IMR-90 (cell line): ENCODE results near the gene NTRK2. TPM values are rescaled to one million over a fixed set of nuclear protein-coding genes. Genes with fewer than 3 reads are reported as not detected.

Experiments used
- ATAC-seq: fragments of 200-7000 bp; cut with Tn5 transposase; 2 replicates; pipeline ENCODE4 v1.9.1; 2020; ENCODE audit warnings: low read depth, mild to moderate bottlenecking, moderate library complexity
- BruUV-seq: library from RNA; stranded (reverse); fragments of 400-500 nt; replicated peaks from 2 replicates; lab custom pipeline; 2021; lab: Mats Ljungman, UMichigan
- CTCF ChIA-PET: fragments of 300-600 bp; formaldehyde crosslinking; extraction: SDS; loops from one replicate; lab custom pipeline; 2021; ENCODE audit warnings: antibody characterized with exemption; lab: Yijun Ruan, JAX
- POLR2A ChIA-PET: fragments of 300-600 bp; sonication (Branson Sonifier 250); formaldehyde crosslinking; loops from one replicate; lab custom pipeline; 2022; ENCODE audit warnings: antibody characterized with exemption; ENCODE audit not compliant: unreplicated experiment; lab: Charles Lee
- DNase-seq: peaks from one replicate; pipeline ENCODE4 v3.0.0; 2013
- H2AFZ ChIP-seq: replicated peaks from 2 replicates; pipeline ENCODE3; 2013; ENCODE audit warnings: low read length, mild to moderate bottlenecking; ENCODE audit not compliant: poor library complexity
- H2AK5ac ChIP-seq: 2 replicates; pipeline ENCODE4 v1.6.1; 2013; ENCODE audit warnings: low read depth, low read length, inconsistent platforms
- H2AK9ac ChIP-seq: replicated peaks from 2 replicates; pipeline ENCODE3; 2013; ENCODE audit warnings: mild to moderate bottlenecking, low read depth, low read length, moderate library complexity; ENCODE audit not compliant: poor library complexity
- H2BK120ac ChIP-seq: 2 replicates; pipeline ENCODE4 v1.6.1; 2013; ENCODE audit warnings: low read depth, low read length, inconsistent platforms
- H2BK15ac ChIP-seq: 3 replicates; pipeline ENCODE4 v1.6.1; 2013; ENCODE audit warnings: low read depth, low read length, inconsistent platforms
- H2BK20ac ChIP-seq: 2 replicates; pipeline ENCODE4 v1.6.1; 2013; ENCODE audit warnings: low read depth, mild to moderate bottlenecking, inconsistent platforms, low read length, moderate library complexity
- H2BK5ac ChIP-seq: 2 replicates; pipeline ENCODE4 v1.6.1; 2013; ENCODE audit warnings: mild to moderate bottlenecking, low read depth, low read length, inconsistent platforms; ENCODE audit not compliant: poor library complexity, severe bottlenecking
- H3K14ac ChIP-seq: replicated peaks from 2 replicates; pipeline ENCODE4 v1.6.1; 2013; ENCODE audit warnings: low read depth, low read length, inconsistent platforms
- H3K18ac ChIP-seq: 2 replicates; pipeline ENCODE4 v1.6.1; 2013; ENCODE audit warnings: low read depth, low read length, control low read depth
- H3K23ac ChIP-seq: 2 replicates; pipeline ENCODE4 v1.6.1; 2013; ENCODE audit warnings: low read depth, low read length, inconsistent platforms
- H3K27ac ChIP-seq: 2 replicates; pipeline ENCODE4 v1.5.1; 2013; ENCODE audit warnings: mild to moderate bottlenecking, control low read depth, low read length; ENCODE audit not compliant: insufficient read depth
- H3K27me3 ChIP-seq: 2 replicates; pipeline ENCODE4 v1.6.1; 2013; ENCODE audit warnings: low read length; ENCODE audit not compliant: control insufficient read depth, insufficient read depth
- H3K36me3 ChIP-seq: 2 replicates; pipeline ENCODE4 v1.6.1; 2013; ENCODE audit warnings: low read length, mixed read lengths; ENCODE audit not compliant: control insufficient read depth, insufficient read depth
- H3K4ac ChIP-seq: 2 replicates; pipeline ENCODE4 v1.6.1; 2013; ENCODE audit warnings: low read depth, low read length, inconsistent platforms
- H3K4me1 ChIP-seq: 2 replicates; pipeline ENCODE4 v1.6.1; 2013; ENCODE audit warnings: low read length, mixed read lengths; ENCODE audit not compliant: control insufficient read depth, insufficient read depth
- H3K4me2 ChIP-seq: 2 replicates; pipeline ENCODE4 v1.6.1; 2013; ENCODE audit warnings: low read depth, mild to moderate bottlenecking, control low read depth, low read length, moderate library complexity
- H3K4me3 ChIP-seq: 2 replicates; pipeline ENCODE4 v1.5.1; 2013; ENCODE audit warnings: low read depth, mild to moderate bottlenecking, control low read depth, low read length, moderate library complexity; ENCODE audit not compliant: insufficient read depth
- H3K56ac ChIP-seq: 2 replicates; pipeline ENCODE4 v1.6.1; 2013; ENCODE audit warnings: low read length, inconsistent platforms; ENCODE audit not compliant: insufficient read depth; ENCODE audit errors: extremely low read depth
- H3K79me1 ChIP-seq, 2 experiments: 2 replicates each; pipeline ENCODE4 v1.6.1; 2013; ENCODE audit warnings: low read length in 2 of 2, inconsistent platforms in 1 of 2, low read depth in 1 of 2
- H3K9ac ChIP-seq: 2 replicates; pipeline ENCODE4 v1.6.1; 2013; ENCODE audit warnings: low read depth, low read length, control low read depth
- H3K9me1 ChIP-seq: 2 replicates; pipeline ENCODE4 v1.6.1; 2013; ENCODE audit warnings: low read length, inconsistent platforms; ENCODE audit not compliant: insufficient read depth
- H3K9me3 ChIP-seq: 2 replicates; pipeline ENCODE4 v1.6.1; 2013; ENCODE audit warnings: low read length; ENCODE audit not compliant: control insufficient read depth, insufficient read depth
- H4K20me1 ChIP-seq: 2 replicates; pipeline ENCODE4 v1.6.1; 2013; ENCODE audit warnings: low read length, inconsistent platforms; ENCODE audit not compliant: insufficient read depth
- H4K5ac ChIP-seq: 2 replicates; pipeline ENCODE4 v1.6.1; 2013; ENCODE audit warnings: mild to moderate bottlenecking, low read depth, low read length, control low read depth
- H4K8ac ChIP-seq, 2 experiments: 2 replicates each; pipeline ENCODE4 v1.6.1; 2013; ENCODE audit warnings: low read depth in 2 of 2, low read length in 2 of 2, control low read depth in 1 of 2, inconsistent platforms in 1 of 2
- H4K91ac ChIP-seq: 2 replicates; pipeline ENCODE4 v1.6.1; 2013; ENCODE audit warnings: low read depth, low read length, inconsistent platforms; ENCODE audit not compliant: insufficient read depth
- BHLHE40 ChIP-seq: fragments of 150-350 bp; IDR thresholded peaks from 2 replicates; pipeline ENCODE4 v1.6.1; 2016; ENCODE audit warnings: mild to moderate bottlenecking, low read depth, low read length
- CHD1 ChIP-seq: IDR thresholded peaks from 2 replicates; pipeline ENCODE4 v1.6.1; 2012; ENCODE audit warnings: low read depth, low read length, improper control_type of control experiment
- FOS ChIP-seq: fragments of 150-350 bp; IDR thresholded peaks from 2 replicates; pipeline ENCODE4 v1.6.1; 2016; ENCODE audit warnings: low read depth, low read length
- MAFK ChIP-seq: IDR thresholded peaks from 2 replicates; pipeline ENCODE4 v1.6.1; 2012; ENCODE audit warnings: low read depth, low read length, improper control_type of control experiment
- MAZ ChIP-seq: IDR thresholded peaks from 2 replicates; pipeline ENCODE4 v1.6.1; 2012; ENCODE audit warnings: low read depth, mild to moderate bottlenecking, low read length, improper control_type of control experiment, moderate library complexity, borderline replicate concordance
- MXI1 ChIP-seq: IDR thresholded peaks from 2 replicates; pipeline ENCODE4 v1.6.1; 2012; ENCODE audit warnings: low read depth, mild to moderate bottlenecking, low read length, moderate library complexity, borderline replicate concordance
- NFE2L2 ChIP-seq: fragments of 150-350 bp; IDR thresholded peaks from 2 replicates; pipeline ENCODE4 v1.6.1; 2016; ENCODE audit warnings: low read depth, mild to moderate bottlenecking, low read length
- POLR2A ChIP-seq: IDR thresholded peaks from 2 replicates; pipeline ENCODE4 v1.6.1; 2012; ENCODE audit warnings: mild to moderate bottlenecking, low read depth, low read length
- RCOR1 ChIP-seq: IDR thresholded peaks from 2 replicates; pipeline ENCODE4 v1.6.1; 2012; ENCODE audit warnings: mild to moderate bottlenecking, low read length, improper control_type of control experiment; ENCODE audit not compliant: insufficient replicate concordance
- RFX5 ChIP-seq: IDR thresholded peaks from 2 replicates; pipeline ENCODE4 v1.8.0; 2012; ENCODE audit warnings: low read depth, mild to moderate bottlenecking, low read length, moderate library complexity
- SMC3 ChIP-seq: fragments of 150-350 bp; IDR thresholded peaks from 2 replicates; pipeline ENCODE4 v1.6.1; 2016; ENCODE audit warnings: low read depth, mild to moderate bottlenecking, antibody characterized with exemption, low read length, moderate library complexity
- WGBS, 2 experiments: methylation state at CpG; one replicate each; pipeline versions ENCODE4 v1.1.5 to v1.1.7; 2013; ENCODE audit warnings: missing lambda C conversion rate in 2 of 2; ENCODE audit not compliant: insufficient read length in 1 of 2; ENCODE audit errors: extremely low coverage in 2 of 2; 5-methylcytosine and 5-hydroxymethylcytosine counted together
- dilution Hi-C: fragments of 300-500 bp; cut with HindIII; formaldehyde crosslinking; loops from one replicate; pipeline ENCODE4 v1.14.3; 2018; ENCODE audit warnings: low sequenced_read_pairs; ENCODE audit not compliant: unreplicated experiment
- in situ Hi-C: fragments of 300-500 bp; cut with MboI; formaldehyde crosslinking; loops from 3 replicates; pipeline ENCODE4 v1.14.3; 2019; ENCODE audit warnings: low sequenced_read_pairs, inconsistent platforms, mixed read lengths
- intact Hi-C: fragments of 100-400 bp; cut with micrococcal nuclease; formaldehyde crosslinking; loops from 2 replicates; pipeline ENCODE4 v1.10.0; 2022
- polyA plus RNA-seq, 3 experiments: library from polyadenylated mRNA; depleted of rRNA; stranded (reverse); fragments of >200 nt; gene quantifications; 2 replicates each; pipeline ENCODE4 v1.2.3, GENCODE V29; 2012; ENCODE audit warnings: low replicate concordance in 1 of 3
- total RNA-seq: library from RNA; depleted of rRNA; stranded (reverse); fragments of >200 nt; gene quantifications from 2 replicates; pipeline ENCODE4 v1.2.3, GENCODE V29; 2012
- TF ChIP-seq, protein P1 (sequence below): conservative IDR thresholded peaks from 2 replicates; pipeline ENCODE4 v1.5.1; 2012; ENCODE audit warnings: mild to moderate bottlenecking, low read depth, low read length, improper control_type of control experiment
- TF ChIP-seq, protein P2 (sequence below): fragments of 150-350 bp; IDR thresholded peaks from 2 replicates; pipeline ENCODE4 v1.6.1; 2017; ENCODE audit warnings: mild to moderate bottlenecking, antibody characterized with exemption, low read length, low read depth
- TF ChIP-seq, protein P3 (sequence below): fragments of 150-350 bp; IDR thresholded peaks from 2 replicates; pipeline ENCODE4 v1.6.1; 2016; ENCODE audit warnings: low read depth, mild to moderate bottlenecking, low read length, moderate library complexity, borderline replicate concordance

The NTRK2 gene
- total and polyA plus RNA-seq, 2 of the 4 experiments (the other 2 are of a cell fraction), result under 0.01 to 0.02 TPM

DNA sequence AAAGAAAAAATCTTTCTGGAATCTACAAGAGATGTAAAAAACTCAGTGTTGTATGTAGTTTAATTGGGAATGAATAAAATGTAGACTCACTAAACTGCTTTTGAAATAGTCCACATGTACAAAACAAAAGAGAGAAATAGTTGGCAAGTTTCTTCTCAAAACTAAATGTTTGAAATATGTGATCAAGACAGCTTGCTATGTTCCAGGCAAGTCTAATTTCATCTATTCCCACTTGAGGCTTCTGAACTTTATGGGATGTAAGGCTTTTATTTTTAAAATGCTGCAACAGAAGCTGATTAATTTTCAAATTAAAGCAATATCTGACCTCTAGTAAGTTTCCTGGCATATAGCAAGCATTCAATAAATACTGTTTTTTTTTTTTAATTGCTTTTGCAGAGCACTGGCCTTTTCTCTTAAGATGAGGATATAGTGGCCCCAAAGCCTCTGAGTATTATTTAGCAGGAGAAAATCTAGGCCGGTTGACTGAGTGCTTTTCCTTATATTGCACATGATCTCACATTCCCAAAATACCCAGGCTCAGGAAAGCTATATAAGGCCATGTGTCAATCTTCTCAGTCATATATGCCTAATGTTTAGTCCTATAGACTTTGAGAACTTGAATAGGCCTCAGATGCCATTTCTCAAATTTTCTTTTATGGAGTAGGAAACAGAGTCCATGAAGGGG, 183.2 kb downstream of the NTRK2 start:
- ChIA-PET CTCF (interaction anchor here (1.6 kb wide), 1 partner anchor 25 kb away, joined by 3 read pairs; no protein-coding TSS in a partner anchor), POLR2A (no interaction called here)
- Histone ChIP-seq H3K4me3 (no peak overlapping the region), H2AFZ (no peak overlapping the region), H2BK120ac (no peak overlapping the region), H3K36me3 (no peaks in the 10 kb centered on the region), H3K18ac (no peak overlapping the region), H3K14ac (no peak overlapping the region), H4K8ac (no peak overlapping the region), H3K9me1 (no peaks in the 10 kb centered on the region), H2AK9ac (no peak overlapping the region), H3K4me1 (no peaks in the 10 kb centered on the region), H2AK5ac (no peak overlapping the region), H3K56ac (no peak overlapping the region), H2BK5ac (no peak overlapping the region), H2BK15ac (no peak overlapping the region), H3K9ac (no peak overlapping the region), H3K23ac (no peak overlapping the region), H4K91ac (no peak overlapping the region), H3K4me2 (no peak overlapping the region), H4K5ac (no peak overlapping the region), H3K79me1 (no peaks in the 10 kb centered on the region), H2BK20ac (no peak overlapping the region), H3K27ac (no peak overlapping the region), H3K9me3 (peaks cover 6% of the 10 kb centered on the region; the same call in 1 of the 2 replicates), H4K20me1 (no peaks in the 10 kb centered on the region), H3K4ac (no peak overlapping the region), H3K27me3 (no peaks in the 10 kb centered on the region)
- DNase-seq (no peak), ATAC-seq (no peak)
- dilution Hi-C loops, result no loop called here
- in situ Hi-C loops, result no loop called here
- TF ChIP-seq CHD1, result no peak
- no peak for TF ChIP-seq SMC3
- TF ChIP-seq RCOR1, result no peak
- TF ChIP-seq, protein P1, sequence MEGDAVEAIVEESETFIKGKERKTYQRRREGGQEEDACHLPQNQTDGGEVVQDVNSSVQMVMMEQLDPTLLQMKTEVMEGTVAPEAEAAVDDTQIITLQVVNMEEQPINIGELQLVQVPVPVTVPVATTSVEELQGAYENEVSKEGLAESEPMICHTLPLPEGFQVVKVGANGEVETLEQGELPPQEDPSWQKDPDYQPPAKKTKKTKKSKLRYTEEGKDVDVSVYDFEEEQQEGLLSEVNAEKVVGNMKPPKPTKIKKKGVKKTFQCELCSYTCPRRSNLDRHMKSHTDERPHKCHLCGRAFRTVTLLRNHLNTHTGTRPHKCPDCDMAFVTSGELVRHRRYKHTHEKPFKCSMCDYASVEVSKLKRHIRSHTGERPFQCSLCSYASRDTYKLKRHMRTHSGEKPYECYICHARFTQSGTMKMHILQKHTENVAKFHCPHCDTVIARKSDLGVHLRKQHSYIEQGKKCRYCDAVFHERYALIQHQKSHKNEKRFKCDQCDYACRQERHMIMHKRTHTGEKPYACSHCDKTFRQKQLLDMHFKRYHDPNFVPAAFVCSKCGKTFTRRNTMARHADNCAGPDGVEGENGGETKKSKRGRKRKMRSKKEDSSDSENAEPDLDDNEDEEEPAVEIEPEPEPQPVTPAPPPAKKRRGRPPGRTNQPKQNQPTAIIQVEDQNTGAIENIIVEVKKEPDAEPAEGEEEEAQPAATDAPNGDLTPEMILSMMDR, result no peak
- no peak for TF ChIP-seq MAFK
- no peak for TF ChIP-seq MXI1
- TF ChIP-seq POLR2A, result no peak
- no peak for TF ChIP-seq FOS
- TF ChIP-seq, protein P2, sequence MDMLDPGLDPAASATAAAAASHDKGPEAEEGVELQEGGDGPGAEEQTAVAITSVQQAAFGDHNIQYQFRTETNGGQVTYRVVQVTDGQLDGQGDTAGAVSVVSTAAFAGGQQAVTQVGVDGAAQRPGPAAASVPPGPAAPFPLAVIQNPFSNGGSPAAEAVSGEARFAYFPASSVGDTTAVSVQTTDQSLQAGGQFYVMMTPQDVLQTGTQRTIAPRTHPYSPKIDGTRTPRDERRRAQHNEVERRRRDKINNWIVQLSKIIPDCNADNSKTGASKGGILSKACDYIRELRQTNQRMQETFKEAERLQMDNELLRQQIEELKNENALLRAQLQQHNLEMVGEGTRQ, result no peak
- TF ChIP-seq BHLHE40, result no peak
- TF ChIP-seq, protein P3, sequence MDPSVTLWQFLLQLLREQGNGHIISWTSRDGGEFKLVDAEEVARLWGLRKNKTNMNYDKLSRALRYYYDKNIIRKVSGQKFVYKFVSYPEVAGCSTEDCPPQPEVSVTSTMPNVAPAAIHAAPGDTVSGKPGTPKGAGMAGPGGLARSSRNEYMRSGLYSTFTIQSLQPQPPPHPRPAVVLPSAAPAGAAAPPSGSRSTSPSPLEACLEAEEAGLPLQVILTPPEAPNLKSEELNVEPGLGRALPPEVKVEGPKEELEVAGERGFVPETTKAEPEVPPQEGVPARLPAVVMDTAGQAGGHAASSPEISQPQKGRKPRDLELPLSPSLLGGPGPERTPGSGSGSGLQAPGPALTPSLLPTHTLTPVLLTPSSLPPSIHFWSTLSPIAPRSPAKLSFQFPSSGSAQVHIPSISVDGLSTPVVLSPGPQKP, result no peak
- no peak for TF ChIP-seq MAZ
- no peak for TF ChIP-seq NFE2L2
- no peak for TF ChIP-seq RFX5
- intact Hi-C loops, result no loop called here
- WGBS, 2 experiments, result no CpG with 5 or more reads among the region's 1 CpG
- no TSS peak for BruUV-seq
